Urothelium cell line (cell line): ENCODE measurements around the gene CIAPIN1.
"Not testable (repeated sequence)": the region's sequence is repeated elsewhere in the genome, so short reads cannot be mapped to it uniquely, and the experiment has no call there.

Experiments used
- DNase-seq: peaks from one replicate; pipeline ENCODE4 v3.0.0; 2011; ENCODE audit warnings: low spot score, mixed read lengths
- FAIRE-seq: peaks from 2 replicates; lab custom pipeline; 2011; peaks lifted over from hg19 to GRCh38; lab: Jason Lieb, UNC

The CIAPIN1 gene

GRCh38 chr16:57444711-57445110, 2.5 kb downstream of the CIAPIN1 start:
- FAIRE-seq = no peak

DNA sequence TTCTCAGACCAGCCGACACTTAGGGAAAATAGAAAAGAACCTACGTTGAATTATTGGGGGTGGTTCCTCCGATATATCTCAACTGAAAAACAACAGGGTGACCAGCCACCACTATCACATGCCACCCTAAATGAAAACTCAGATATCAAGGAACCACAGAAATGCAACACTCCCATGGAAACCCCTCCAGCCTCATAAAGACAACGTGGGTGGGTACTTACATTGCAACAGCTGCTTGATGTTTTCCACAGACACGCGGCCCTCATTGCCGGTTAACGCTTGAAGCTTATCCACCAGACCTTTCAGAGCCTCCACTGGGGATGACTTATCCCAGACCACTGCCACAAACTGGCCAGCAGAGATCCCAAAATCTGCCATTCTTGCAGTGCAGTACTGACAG, 6.6 kb downstream of the CIAPIN1 start:
- FAIRE-seq, DNase-seq: not testable (repeated sequence)

More at GRCh38 chr16:57444711-57445110, 2.5 kb downstream of the CIAPIN1 start:
- no peak for DNase-seq

- not testable (repeated sequence) for DNase-seq
These were observed 7.2 kb downstream of the CIAPIN1 start for GRCh38 chr16:57439947-57440346.

DNA sequence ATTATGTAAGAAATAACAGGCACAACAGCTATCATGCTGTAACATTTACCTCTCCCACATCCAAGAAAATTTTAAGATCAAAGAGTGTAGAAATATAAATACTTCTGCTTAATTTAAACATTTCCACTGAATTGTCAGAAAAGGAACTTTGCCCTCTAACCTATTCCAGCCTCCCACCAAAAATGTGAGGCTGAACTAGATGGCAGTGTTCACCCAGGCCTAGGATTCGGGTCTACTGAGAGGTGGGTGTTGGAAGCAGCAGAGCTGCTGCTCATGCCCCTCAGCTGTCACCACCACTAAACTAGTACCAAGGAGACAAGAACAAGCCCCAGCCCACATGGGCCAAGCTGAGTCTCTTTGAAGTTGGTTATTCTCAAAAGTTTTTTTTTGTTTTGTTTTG, 11.3 kb downstream of the CIAPIN1 start:
- DNase-seq (no peak), FAIRE-seq (no peak)

More at GRCh38 chr16:57439947-57440346, 7.2 kb downstream of the CIAPIN1 start:
- not testable (repeated sequence) for FAIRE-seq

GRCh38 chr16:57434003-57434402, 13.2 kb downstream of the CIAPIN1 start:
- DNase-seq (no peak), FAIRE-seq (no peak)

DNA sequence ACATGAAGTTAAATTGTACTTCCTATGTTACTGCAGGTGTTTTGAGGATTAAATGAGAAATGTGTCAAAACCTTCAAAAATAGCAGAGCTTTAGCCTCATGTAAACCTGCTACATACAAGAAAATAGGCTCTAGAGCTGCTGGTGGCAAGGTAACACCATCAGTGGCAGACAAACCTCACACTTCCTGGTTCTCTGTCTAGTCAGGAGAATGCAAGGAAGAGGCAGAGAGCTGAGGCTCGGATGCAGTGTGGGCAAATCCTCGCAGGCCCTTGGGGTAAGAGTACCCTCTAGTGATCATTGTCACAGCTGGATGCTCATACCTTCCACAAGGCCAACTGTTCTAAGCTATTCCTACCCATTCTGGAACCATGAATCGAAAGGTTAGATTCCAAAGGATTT, 14.2 kb downstream of the CIAPIN1 start:
- FAIRE-seq = no peak

GRCh38 chr16:57432505-57432904, 14.7 kb downstream of the CIAPIN1 start:
- DNase-seq = no peak
- no peak for FAIRE-seq

More for the DNA sequence above, 14.2 kb downstream of the CIAPIN1 start:
- DNase-seq = no peak

DNA sequence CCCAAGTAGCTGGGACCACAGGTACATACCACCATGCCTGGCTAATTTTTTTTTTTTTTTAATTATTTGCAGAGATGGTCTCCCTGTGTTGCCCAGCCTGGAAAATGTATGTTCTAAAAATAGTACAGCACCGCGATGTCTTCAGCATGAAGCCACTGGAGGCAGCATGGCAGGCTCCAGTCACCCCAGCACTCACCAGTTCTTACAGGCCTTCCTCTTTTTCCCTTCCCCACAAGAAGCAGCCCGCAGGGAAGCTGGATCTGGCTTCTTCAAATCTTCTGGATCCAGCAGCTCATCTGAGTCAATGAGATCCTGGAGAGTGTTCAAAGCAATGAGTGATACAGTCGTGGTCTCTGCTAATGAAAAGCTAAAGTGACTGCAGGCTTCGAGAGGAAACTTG, 16.2 kb downstream of the CIAPIN1 start:
- no peak for FAIRE-seq

DNA sequence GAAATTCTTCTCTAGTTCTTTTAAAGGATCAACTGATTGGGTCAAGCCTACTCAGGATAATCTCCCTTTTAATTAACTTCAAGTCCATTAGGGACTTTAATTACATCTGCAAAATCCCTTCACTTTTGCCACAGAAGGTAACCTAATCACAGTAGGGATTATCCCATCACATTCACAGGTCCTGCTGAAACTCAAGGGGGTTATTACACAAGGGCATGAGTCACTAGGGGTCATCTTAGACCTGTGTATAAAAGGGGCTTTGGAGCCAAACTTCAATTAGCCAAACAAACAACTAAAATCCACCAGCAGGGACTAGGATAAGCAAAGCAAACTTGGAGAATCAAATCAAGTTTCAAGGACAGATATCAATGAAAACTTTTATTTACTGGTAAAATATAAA, 19.4 kb downstream of the CIAPIN1 start:
- DNase-seq (no peak), FAIRE-seq (no peak)

More for the DNA sequence above, 16.2 kb downstream of the CIAPIN1 start:
- no peak for DNase-seq

GRCh38 chr16:57427307-57427706, 19.9 kb downstream of the CIAPIN1 start:
- DNase-seq (no peak), FAIRE-seq (no peak)

DNA sequence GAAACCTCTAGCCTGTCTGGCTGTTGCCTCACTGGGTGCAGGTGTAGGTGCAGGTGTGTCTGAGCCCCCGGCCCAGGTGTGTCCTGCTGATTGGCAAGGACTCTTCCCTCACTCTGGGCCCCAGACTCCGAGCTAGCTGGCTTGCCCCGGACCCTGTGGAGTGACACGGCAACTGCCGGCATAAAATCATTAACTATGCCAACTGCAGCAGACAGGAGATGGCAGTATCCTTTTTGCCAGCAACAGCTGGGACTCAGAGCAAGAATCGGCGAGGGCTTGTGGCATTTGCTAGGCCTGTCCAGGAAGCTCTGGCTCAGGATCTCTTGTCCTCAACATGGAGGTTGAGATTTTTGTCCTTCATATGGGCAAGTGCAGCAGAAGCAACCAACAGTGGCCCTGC, 20.8 kb downstream of the CIAPIN1 start:
- DNase-seq = no peak
- FAIRE-seq = no peak

DNA sequence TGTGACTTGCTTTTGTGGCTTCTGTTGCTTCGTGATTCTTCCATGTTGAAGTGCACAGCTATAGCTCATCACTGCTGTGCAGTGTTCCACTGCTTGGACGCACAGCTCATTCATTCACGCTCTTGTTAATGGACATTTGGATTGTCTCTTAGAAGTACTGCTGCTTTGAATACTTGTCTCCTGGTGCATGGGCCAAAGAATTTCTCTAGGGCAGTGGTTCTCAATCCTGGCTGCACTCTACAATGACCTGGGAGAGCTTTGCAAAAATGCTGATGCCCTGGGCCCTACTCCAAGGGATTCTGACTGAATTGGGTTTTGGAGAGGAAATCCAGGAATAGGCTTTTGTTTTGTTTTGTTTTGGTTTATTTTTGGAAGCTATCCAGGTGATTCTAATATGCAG, 22.6 kb downstream of the CIAPIN1 start:
- DNase-seq = no peak
- no peak for FAIRE-seq

- FAIRE-seq (no peak), DNase-seq (no peak)
These were observed 24.0 kb downstream of the CIAPIN1 start for GRCh38 chr16:57423152-57423551.

DNA sequence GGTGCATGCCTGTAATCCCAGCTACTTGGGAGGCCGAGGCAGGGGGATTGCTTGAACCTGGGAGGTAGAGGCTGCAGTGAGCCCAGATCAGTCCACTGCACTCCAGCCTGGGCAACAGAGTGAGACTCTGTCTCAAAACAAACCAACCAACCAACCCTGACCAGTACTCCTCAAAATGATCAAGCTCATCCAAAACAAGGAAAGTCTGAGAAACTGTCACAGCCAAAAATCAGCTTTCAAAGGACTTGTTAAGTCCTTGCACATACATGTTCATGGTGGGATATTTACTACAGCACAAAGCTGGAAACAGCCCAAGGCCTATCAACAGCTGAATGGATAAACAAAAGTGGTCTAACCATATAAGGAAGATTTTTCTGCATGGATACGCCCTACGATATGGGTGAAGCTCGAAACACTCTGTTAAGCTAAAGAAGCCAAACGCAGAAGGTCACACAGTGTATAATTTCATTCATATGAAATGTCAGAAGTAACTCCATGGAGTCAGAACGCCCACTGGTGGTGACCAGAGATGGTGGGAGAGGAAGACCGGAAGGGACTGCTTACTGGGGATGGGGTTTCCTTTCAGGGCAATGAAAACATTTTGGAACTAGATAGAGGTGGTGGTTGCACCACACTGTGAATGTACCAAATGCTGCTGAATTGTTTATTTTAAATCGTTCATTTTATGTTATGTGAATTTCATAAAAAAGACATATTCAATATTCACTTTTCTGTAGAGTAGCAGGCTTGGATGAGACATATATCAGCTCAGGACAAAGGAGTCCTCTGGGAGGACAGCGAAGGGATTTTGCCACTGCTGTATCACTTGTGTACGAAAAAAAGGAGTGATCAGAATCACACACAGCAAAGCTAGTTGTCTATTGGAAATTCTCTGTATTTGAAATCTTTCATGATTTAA, 24.9 kb downstream of the CIAPIN1 start:
- DNase-seq (peak; percentile 55), FAIRE-seq (no peak)

DNA sequence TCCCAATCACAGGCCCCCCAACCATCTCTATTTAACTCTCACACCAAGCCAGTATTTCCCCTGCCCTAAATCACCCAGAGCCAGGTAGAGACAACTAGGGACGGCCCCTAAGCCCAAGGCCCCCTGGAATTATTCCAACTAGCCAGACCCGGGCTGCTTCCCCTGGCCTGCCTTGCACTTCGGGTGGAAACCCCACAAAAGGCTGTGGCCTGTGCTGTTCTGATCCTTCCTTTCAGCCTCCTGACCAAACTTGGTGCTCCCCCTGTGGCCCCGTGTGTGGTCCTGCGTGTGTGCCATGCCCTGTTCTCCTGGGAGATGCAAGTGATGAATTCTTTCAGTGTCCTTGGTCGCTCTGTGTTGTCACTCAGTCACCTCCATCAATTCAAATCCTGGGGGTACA, 27.7 kb downstream of the CIAPIN1 start:
- FAIRE-seq (no peak), DNase-seq (no peak)

DNA sequence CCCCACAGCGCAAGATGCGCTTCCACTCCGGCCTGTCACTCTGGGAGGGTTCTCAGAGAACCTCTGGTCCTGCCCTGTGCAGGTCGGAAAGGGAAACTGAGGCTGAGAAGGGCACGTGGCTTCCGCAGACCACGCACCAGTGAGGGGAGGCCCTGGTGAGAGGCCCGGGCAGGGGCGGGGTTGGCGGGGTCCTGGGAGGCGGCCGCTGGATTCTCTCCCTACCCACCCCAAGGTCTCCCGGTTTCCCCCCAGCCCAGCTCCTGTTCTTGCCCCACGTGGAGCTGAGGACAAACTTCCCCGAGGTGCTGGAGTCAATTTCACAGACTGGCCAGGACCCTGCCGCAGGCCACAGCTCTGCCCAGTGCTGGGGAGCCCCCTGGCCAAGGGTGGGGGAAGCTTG, 31.1 kb downstream of the CIAPIN1 start:
- no peak for FAIRE-seq
- DNase-seq = no peak

GRCh38 chr16:57413733-57414132, 33.5 kb downstream of the CIAPIN1 start:
- no peak for DNase-seq
- no peak for FAIRE-seq

- FAIRE-seq (no peak), DNase-seq (no peak)
These were observed 33.9 kb downstream of the CIAPIN1 start for GRCh38 chr16:57413301-57413730.

DNA sequence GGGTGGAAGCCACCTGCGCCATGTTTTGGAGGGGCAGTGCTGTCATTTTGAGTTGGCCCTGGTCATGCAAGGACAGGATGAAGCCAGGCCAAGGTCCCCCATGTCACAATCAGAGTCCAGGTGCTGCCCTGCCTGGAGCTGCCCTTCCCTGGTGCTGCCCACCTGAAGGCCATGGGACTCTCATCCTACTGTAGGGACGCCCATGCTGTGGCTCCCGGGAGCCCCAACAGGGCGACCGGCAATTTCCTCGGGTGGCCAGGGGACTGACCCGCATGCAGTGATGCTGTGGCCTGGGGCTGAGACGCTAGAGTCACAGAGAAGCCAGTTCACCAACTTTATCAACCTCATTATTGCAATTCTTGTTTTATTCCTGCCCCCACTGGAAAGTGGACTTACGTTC, 34.6 kb downstream of the CIAPIN1 start:
- DNase-seq = no peak
- no peak for FAIRE-seq

- FAIRE-seq (no peak), DNase-seq (no peak)
These were observed 35.7 kb downstream of the CIAPIN1 start for GRCh38 chr16:57411362-57411976.

GRCh38 chr16:57409870-57410587, 37.2 kb downstream of the CIAPIN1 start:
- FAIRE-seq = peak; percentile 13

More at GRCh38 chr16:57409870-57410587, 37.2 kb downstream of the CIAPIN1 start:
- no peak for DNase-seq
